OCI-LY7 (cell line): ENCODE data around the gene TMEM255B. TPM values are rescaled to one million over a fixed set of nuclear protein-coding genes. Genes with fewer than 3 reads are reported as not detected.

Source experiments
- BruUV-seq: library from RNA; stranded (reverse); fragments of 400-500 nt; replicated peaks from 2 replicates; lab custom pipeline; 2021; lab: Mats Ljungman, UMichigan
- CTCF ChIA-PET: fragments of 300-600 bp; sonication (Branson Sonifier 250); formaldehyde crosslinking; loops from one replicate; lab custom pipeline; 2022; ENCODE audit warnings: antibody characterized with exemption; ENCODE audit not compliant: unreplicated experiment; lab: Charles Lee
- POLR2A ChIA-PET: fragments of 300-600 bp; sonication (Branson Sonifier 250); formaldehyde crosslinking; loops from one replicate; lab custom pipeline; 2022; ENCODE audit warnings: antibody characterized with exemption; lab: Charles Lee
- DNase-seq: peaks from one replicate; pipeline ENCODE4 v3.0.0-alpha.2; 2015; ENCODE audit warnings: low spot score
- H2AFZ ChIP-seq: fragments of 200-600 bp; sonication (generic), shearing (Covaris generic); 2 replicates; pipeline ENCODE4 v1.6.1; 2014; ENCODE audit warnings: mild to moderate bottlenecking, antibody characterized with exemption, low read length, moderate library complexity
- H3K27ac ChIP-seq: fragments of 200-600 bp; sonication (generic); 2 replicates; pipeline ENCODE4 v1.5.1; 2014; ENCODE audit warnings: mixed run types, low read depth, mild to moderate bottlenecking, moderate library complexity, low read length, inconsistent platforms; ENCODE audit not compliant: poor library complexity, severe bottlenecking
- H3K36me3 ChIP-seq: fragments of 200-600 bp; sonication (generic); 2 replicates; pipeline ENCODE4 v1.6.1; 2014; ENCODE audit warnings: mild to moderate bottlenecking, antibody characterized with exemption, low read length, moderate library complexity, mixed read lengths; ENCODE audit not compliant: insufficient read depth
- H3K4me1 ChIP-seq: fragments of 200-600 bp; sonication (generic); 2 replicates; pipeline ENCODE4 v1.5.1; 2014; ENCODE audit warnings: mild to moderate bottlenecking, low read length; ENCODE audit not compliant: insufficient read depth, poor library complexity, severe bottlenecking
- H3K4me2 ChIP-seq: fragments of 200-600 bp; sonication (generic); 2 replicates; pipeline ENCODE4 v1.6.1; 2014; ENCODE audit warnings: mild to moderate bottlenecking, low read length
- H3K4me3 ChIP-seq: fragments of 200-600 bp; sonication (generic); 2 replicates; pipeline ENCODE4 v1.5.1; 2014; ENCODE audit warnings: mild to moderate bottlenecking, low read depth, low read length; ENCODE audit not compliant: poor library complexity, severe bottlenecking
- H3K79me2 ChIP-seq: fragments of 200-600 bp; sonication (generic); 2 replicates; pipeline ENCODE4 v1.6.1; 2016; ENCODE audit warnings: low read depth, mild to moderate bottlenecking, low read length, moderate library complexity, mixed read lengths; ENCODE audit not compliant: insufficient read depth
- H3K9me2 ChIP-seq: fragments of 200-600 bp; sonication (generic); 2 replicates; pipeline ENCODE4 v1.6.1; 2016; ENCODE audit warnings: mild to moderate bottlenecking, low read length, mixed read lengths; ENCODE audit not compliant: insufficient read depth
- H3K9me3 ChIP-seq: fragments of 200-600 bp; sonication (generic); 2 replicates; pipeline ENCODE4 v1.6.1; 2014; ENCODE audit warnings: mild to moderate bottlenecking, mixed run types, low read length, mixed read lengths
- H4K20me1 ChIP-seq: fragments of 200-600 bp; sonication (generic); 2 replicates; pipeline ENCODE4 v1.6.1; 2014; ENCODE audit warnings: mild to moderate bottlenecking, antibody characterized with exemption, low read length, moderate library complexity, mixed read lengths; ENCODE audit not compliant: insufficient read depth
- EZH2phosphoT487 ChIP-seq: fragments of 200-600 bp; sonication (generic); IDR thresholded peaks from 2 replicates; pipeline ENCODE4 v1.6.1; 2018; ENCODE audit warnings: low read depth, borderline replicate concordance, mild to moderate bottlenecking, mixed run types, antibody characterized with exemption, low read length, moderate library complexity, mixed read lengths
- intact Hi-C: fragments of 100-400 bp; cut with micrococcal nuclease; formaldehyde crosslinking; loops from one replicate; pipeline ENCODE4 v1.10.0; 2022; ENCODE audit not compliant: unreplicated experiment
- total RNA-seq, 2 experiments: library from RNA; depleted of rRNA in 1 of 2; stranded (reverse); fragments of >200 nt in 1 of 2; shearing (Covaris generic) in 1 of 2; gene quantifications; 2 replicates each; pipeline ENCODE4 v1.2.3, GENCODE V29; 2014 to 2022
- TF ChIP-seq, protein P1 (sequence below): fragments of 200-600 bp; sonication (generic); conservative IDR thresholded peaks from 2 replicates; pipeline ENCODE4 v1.5.1; 2014; ENCODE audit warnings: mild to moderate bottlenecking, antibody characterized with exemption, low read length, moderate library complexity, mixed read lengths

TMEM255B gene
- total RNA-seq, 2 experiments from 2014 or later, result 2.6 to 6.8 TPM

DNA sequence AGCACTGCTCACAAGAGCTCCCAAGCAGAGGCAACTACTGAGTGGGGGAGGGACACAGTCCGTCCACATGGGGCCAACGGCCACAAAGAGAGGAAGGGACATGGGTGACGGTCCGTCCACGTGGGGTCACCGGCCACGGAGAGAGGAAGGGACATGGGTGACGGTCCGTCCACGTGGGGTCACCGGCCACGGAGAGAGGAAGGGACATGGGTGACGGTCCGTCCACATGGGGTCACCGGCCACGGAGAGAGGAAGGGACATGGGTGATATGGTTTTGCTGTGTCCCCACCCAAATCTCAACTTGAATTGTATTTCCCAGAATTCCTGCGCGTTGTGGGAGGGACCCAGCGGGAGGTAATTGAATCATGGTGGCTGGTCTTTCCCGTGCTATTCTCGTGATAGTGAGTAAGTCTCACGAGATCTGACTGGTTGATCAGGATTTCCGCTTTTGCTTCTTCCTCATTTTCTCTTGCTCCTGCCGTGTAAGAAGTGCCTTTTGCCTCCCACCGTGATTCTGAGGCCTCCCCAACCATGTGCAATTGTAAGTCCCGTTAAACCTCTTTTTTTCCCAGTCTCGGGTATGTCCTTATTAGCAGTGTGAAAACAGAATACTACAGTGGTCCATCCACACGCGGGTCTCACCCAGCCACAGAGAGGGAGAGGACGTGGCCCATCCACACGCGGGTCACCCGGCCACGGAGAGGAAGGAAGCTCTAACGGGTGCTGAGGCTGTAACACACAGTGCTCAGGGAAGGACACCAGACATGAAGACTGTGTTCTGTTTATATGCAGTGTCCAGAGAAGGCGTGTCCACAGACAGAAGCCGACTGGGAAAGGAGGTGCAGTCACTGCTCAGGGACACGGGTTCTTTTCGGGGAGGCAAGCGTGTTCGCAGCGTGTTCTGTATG lies 56.4 kb downstream of the TMEM255B start:
- TSS peak; percentile 94 for BruUV-seq
- peaks cover 15% of the 10 kb centered on the region for H3K79me2 ChIP-seq
- POLR2A ChIA-PET, result no interaction called here
- CTCF ChIA-PET, result no interaction called here
- intact Hi-C loops, result loop anchor here (2.0 to 5.0 kb wide), 2 partner anchors 207 to 411 kb away; no protein-coding TSS in a partner anchor
- no peaks in the 10 kb centered on the region for H3K9me3 ChIP-seq
- peaks cover 15% of the 10 kb centered on the region for H3K36me3 ChIP-seq
- peak; percentile 84 for DNase-seq
- peak overlapping the region; percentile 98 for H3K4me3 ChIP-seq
- peak overlapping the region; percentile 78 for H2AFZ ChIP-seq
- H3K4me2 ChIP-seq, result peak overlapping the region; percentile 95
- no peak for TF ChIP-seq EZH2phosphoT487
- TF ChIP-seq, protein P1, sequence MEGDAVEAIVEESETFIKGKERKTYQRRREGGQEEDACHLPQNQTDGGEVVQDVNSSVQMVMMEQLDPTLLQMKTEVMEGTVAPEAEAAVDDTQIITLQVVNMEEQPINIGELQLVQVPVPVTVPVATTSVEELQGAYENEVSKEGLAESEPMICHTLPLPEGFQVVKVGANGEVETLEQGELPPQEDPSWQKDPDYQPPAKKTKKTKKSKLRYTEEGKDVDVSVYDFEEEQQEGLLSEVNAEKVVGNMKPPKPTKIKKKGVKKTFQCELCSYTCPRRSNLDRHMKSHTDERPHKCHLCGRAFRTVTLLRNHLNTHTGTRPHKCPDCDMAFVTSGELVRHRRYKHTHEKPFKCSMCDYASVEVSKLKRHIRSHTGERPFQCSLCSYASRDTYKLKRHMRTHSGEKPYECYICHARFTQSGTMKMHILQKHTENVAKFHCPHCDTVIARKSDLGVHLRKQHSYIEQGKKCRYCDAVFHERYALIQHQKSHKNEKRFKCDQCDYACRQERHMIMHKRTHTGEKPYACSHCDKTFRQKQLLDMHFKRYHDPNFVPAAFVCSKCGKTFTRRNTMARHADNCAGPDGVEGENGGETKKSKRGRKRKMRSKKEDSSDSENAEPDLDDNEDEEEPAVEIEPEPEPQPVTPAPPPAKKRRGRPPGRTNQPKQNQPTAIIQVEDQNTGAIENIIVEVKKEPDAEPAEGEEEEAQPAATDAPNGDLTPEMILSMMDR, result no peak
- peaks cover 4% of the 10 kb centered on the region for H3K4me1 ChIP-seq
- no peaks in the 10 kb centered on the region; the same call in 1 of the 2 replicates for H4K20me1 ChIP-seq
- no peaks in the 10 kb centered on the region for H3K9me2 ChIP-seq
- H3K27ac ChIP-seq, result peak overlapping the region; percentile 70

DNA sequence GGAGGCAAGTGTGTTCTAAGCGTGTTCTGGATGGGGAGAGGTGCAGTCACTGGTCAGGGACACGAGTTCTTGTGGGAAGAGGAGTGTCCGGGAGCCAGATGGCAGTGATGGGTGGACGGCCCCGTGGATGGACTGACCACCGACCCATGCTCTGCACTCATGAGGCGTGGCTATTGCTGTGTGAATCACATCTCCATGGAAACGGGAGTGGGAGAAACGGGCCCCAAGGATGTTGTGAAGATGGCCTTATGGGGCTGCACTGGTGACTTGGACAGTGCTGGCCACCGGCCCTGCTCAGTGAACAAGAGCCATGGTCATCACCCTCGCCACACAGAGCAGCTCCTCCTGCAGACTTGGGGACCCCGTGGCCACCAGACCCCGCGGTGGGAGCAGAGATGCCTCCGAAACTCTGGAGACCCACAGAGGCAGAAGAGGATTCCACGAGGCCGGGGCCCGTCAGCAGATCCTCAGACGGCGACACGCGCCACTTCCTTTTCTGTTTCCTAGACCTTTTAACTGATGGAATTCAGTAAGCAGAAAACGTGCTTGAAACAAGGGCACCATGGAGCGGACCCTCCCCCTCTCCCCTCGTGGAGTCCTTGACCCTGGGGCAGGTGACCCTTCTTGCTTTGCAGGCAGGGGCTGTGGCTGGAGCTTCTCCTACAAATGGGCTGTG lies 57.4 kb downstream of the TMEM255B start:
- Histone ChIP-seq H3K79me2 (peaks cover 15% of the 10 kb centered on the region), H3K4me3 (peak overlapping the region; percentile 98), H3K4me2 (peak overlapping the region; percentile 95), H4K20me1 (no peaks in the 10 kb centered on the region; the same call in 1 of the 2 replicates), H3K4me1 (peaks cover 4% of the 10 kb centered on the region), H3K36me3 (peaks cover 15% of the 10 kb centered on the region), H3K9me3 (no peaks in the 10 kb centered on the region), H3K9me2 (no peaks in the 10 kb centered on the region), H3K27ac (peak overlapping the region; percentile 70), H2AFZ (peak overlapping the region; percentile 78; the same call in 1 of the 2 replicates)
- intact Hi-C loops, result loop anchor here (2.0 to 5.0 kb wide), 2 partner anchors 206 to 410 kb away; no protein-coding TSS in a partner anchor
- CTCF ChIA-PET, result no interaction called here
- TF ChIP-seq, protein P1, result no peak
- TF ChIP-seq EZH2phosphoT487, result no peak
- POLR2A ChIA-PET, result no interaction called here
- BruUV-seq, result no TSS peak
- no peak for DNase-seq
